MCF 10A (cell line): ENCODE data around the gene C11orf58. TPM values are rescaled to one million over a fixed set of nuclear protein-coding genes. Genes with fewer than 3 reads are reported as not detected.

Experiments
- BruUV-seq: library from RNA; stranded (reverse); fragments of 400-500 nt; replicated peaks from 2 replicates; lab custom pipeline; 2021; lab: Mats Ljungman, UMichigan
- CTCF ChIA-PET: fragments of 300-600 bp; sonication (Branson Sonifier 250); formaldehyde crosslinking; extraction: SDS; loops from one replicate; lab custom pipeline; 2021; ENCODE audit warnings: antibody characterized with exemption, inconsistent platforms; lab: Yijun Ruan, JAX
- POLR2A ChIA-PET: fragments of 300-600, 350-650 bp; sonication (Branson Sonifier 250); formaldehyde crosslinking; extraction: SDS; loops from one replicate; lab custom pipeline; 2020; ENCODE audit warnings: antibody characterized with exemption, inconsistent platforms; lab: Yijun Ruan, JAX
- DNase-seq: peaks from one replicate; pipeline ENCODE4 v3.0.0-alpha.2; 2018; ENCODE audit not compliant: unreplicated experiment
- H3K27ac Mint-ChIP-seq: one replicate; pipeline ENCODE4 v1.8.0; 2022; ENCODE audit warnings: mild to moderate bottlenecking, low read depth, mixed read lengths; ENCODE audit not compliant: unreplicated experiment
- H3K27me3 Mint-ChIP-seq: one replicate; pipeline ENCODE4 v1.8.0; 2022; ENCODE audit warnings: mixed read lengths; ENCODE audit not compliant: insufficient read depth, unreplicated experiment
- H3K36me3 Mint-ChIP-seq: one replicate; pipeline ENCODE4 v1.8.0; 2022; ENCODE audit warnings: mild to moderate bottlenecking, moderate library complexity, mixed read lengths; ENCODE audit not compliant: insufficient read depth, unreplicated experiment
- H3K4me1 Mint-ChIP-seq: one replicate; pipeline ENCODE4 v1.8.0; 2022; ENCODE audit warnings: mixed read lengths; ENCODE audit not compliant: insufficient read depth, unreplicated experiment
- H3K4me3 Mint-ChIP-seq: one replicate; pipeline ENCODE4 v1.8.0; 2022; ENCODE audit warnings: mild to moderate bottlenecking, moderate library complexity, mixed read lengths; ENCODE audit not compliant: unreplicated experiment
- H3K9me3 Mint-ChIP-seq: one replicate; pipeline ENCODE4 v1.8.0; 2022; ENCODE audit warnings: mixed read lengths; ENCODE audit not compliant: unreplicated experiment
- intact Hi-C: fragments of 100-400 bp; cut with micrococcal nuclease; formaldehyde crosslinking; loops from 2 replicates; pipeline ENCODE4 v1.14.1; 2022
- total RNA-seq: library from RNA; stranded (reverse); gene quantifications from 2 replicates; pipeline ENCODE4 v1.2.3, GENCODE V29; 2022
- TF ChIP-seq, protein P1 (sequence below): fragments of 200-600 bp; IDR thresholded peaks from one replicate; pipeline ENCODE4 v1.8.0; 2022; ENCODE audit warnings: antibody characterized with exemption, mild to moderate bottlenecking; ENCODE audit not compliant: unreplicated experiment

C11orf58 gene
- total RNA-seq, 1 experiment from 2014 or later = 230 TPM

DNA sequence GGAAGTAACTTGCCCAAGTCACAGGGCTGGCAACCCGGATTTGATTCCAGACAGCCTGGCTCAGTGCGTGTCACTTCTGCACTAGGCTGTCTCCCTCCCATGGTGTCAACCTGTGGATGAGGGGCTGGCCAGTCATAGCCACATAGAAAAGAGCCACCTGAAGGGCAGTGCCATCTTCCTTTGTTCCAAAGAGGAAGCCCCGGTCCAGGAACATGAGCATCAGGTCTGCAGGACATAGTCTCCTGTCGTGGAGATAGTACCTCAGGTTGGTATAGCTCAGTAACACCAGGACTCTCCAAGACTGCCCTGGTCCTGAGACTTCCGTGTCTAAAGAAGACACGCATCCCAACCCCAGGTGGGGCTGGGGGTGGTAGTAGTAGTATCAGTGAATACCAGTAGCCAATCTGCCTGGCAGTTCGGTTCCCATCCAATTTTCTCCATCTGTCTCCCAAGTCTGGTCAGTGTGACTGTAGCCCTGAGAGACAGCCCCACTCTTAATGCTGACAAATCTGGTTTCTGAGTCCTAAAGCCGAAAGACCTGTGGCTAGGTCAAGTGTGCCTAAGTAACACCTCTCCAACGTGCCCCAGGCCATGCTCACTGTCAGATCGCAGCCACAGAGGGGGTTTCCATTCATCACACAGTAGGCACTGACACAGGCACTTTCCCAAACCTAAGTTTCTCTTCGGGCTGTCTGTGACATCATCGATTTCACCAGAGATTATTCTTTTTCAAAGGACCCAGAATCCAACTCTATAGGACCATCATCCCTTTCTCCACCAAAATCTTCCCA, 33.1 kb downstream of the C11orf58 start:
- no TSS peak for BruUV-seq
- no peaks in the 10 kb centered on the region for H3K9me3 Mint-ChIP-seq
- no peaks in the 10 kb centered on the region for H3K4me1 Mint-ChIP-seq
- ChIA-PET POLR2A (interaction anchor here (0.7 to 1.5 kb wide), 2 partner anchors 9 to 12 kb away, joined by 4 to 6 read pairs; no protein-coding TSS in a partner anchor), CTCF (interaction anchor here (0.9 to 5.6 kb wide), 3 partner anchors 9 to 292 kb away, joined by 3 to 57 read pairs (median 4); no protein-coding TSS in a partner anchor)
- TF ChIP-seq, protein P1, sequence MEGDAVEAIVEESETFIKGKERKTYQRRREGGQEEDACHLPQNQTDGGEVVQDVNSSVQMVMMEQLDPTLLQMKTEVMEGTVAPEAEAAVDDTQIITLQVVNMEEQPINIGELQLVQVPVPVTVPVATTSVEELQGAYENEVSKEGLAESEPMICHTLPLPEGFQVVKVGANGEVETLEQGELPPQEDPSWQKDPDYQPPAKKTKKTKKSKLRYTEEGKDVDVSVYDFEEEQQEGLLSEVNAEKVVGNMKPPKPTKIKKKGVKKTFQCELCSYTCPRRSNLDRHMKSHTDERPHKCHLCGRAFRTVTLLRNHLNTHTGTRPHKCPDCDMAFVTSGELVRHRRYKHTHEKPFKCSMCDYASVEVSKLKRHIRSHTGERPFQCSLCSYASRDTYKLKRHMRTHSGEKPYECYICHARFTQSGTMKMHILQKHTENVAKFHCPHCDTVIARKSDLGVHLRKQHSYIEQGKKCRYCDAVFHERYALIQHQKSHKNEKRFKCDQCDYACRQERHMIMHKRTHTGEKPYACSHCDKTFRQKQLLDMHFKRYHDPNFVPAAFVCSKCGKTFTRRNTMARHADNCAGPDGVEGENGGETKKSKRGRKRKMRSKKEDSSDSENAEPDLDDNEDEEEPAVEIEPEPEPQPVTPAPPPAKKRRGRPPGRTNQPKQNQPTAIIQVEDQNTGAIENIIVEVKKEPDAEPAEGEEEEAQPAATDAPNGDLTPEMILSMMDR = no peak
- no peaks in the 10 kb centered on the region for H3K27me3 Mint-ChIP-seq
- H3K27ac Mint-ChIP-seq = no peak overlapping the region
- H3K4me3 Mint-ChIP-seq = no peak overlapping the region
- H3K36me3 Mint-ChIP-seq = no peaks in the 10 kb centered on the region
- intact Hi-C loops = no loop called here
- no peak for DNase-seq

- intact Hi-C loops = no loop called here
- DNase-seq = no peak
- Mint-ChIP-seq H3K4me3 (no peak overlapping the region), H3K27me3 (no peaks in the 10 kb centered on the region), H3K36me3 (no peaks in the 10 kb centered on the region), H3K27ac (no peak overlapping the region), H3K4me1 (no peaks in the 10 kb centered on the region), H3K9me3 (no peaks in the 10 kb centered on the region)
- TF ChIP-seq, protein P1 = no peak
- CTCF ChIA-PET = interaction anchor here (0.9 to 5.6 kb wide), 3 partner anchors 10 to 291 kb away, joined by 3 to 57 read pairs (median 4); no protein-coding TSS in a partner anchor
- POLR2A ChIA-PET = interaction anchor here (1.5 kb wide), 1 partner anchor 9 kb away, joined by 6 read pairs; no protein-coding TSS in a partner anchor
- BruUV-seq = no TSS peak
Measured at GRCh38 chr11:16772141-16772512, 33.7 kb downstream of the C11orf58 start.

GRCh38 chr11:16773981-16774935, 35.8 kb downstream of the C11orf58 start:
- Mint-ChIP-seq H3K4me1 (no peaks in the 10 kb centered on the region), H3K27ac (no peak overlapping the region), H3K9me3 (no peaks in the 10 kb centered on the region), H3K36me3 (no peaks in the 10 kb centered on the region), H3K4me3 (no peak overlapping the region), H3K27me3 (no peaks in the 10 kb centered on the region)
- intact Hi-C loops = no loop called here
- no TSS peak for BruUV-seq
- DNase-seq = no peak
- CTCF ChIA-PET = interaction anchor here (0.6 to 5.6 kb wide), 4 partner anchors 11 to 289 kb away, joined by 3 to 57 read pairs (median 5); no protein-coding TSS in a partner anchor
- TF ChIP-seq, protein P1 = no peak
- POLR2A ChIA-PET = interaction anchor here (0.9 to 1.8 kb wide), 2 partner anchors 11 to 14 kb away, joined by 3 to 4 read pairs; no protein-coding TSS in a partner anchor
